Fibroblast of skin of scalp (primary cell): Measurements from ENCODE around the gene ACSM4. TPM values are rescaled to one million over a fixed set of nuclear protein-coding genes. Genes with fewer than 3 reads are reported as not detected.
A peak's percentile ranks its signal among the peaks of the same experiment; 100 is the strongest.
"Not testable (repeated sequence)": the region's sequence is repeated elsewhere in the genome, so short reads cannot be mapped to it uniquely, and the experiment has no call there.

ENCODE experiments used
- DNase-seq: peaks from one replicate; pipeline ENCODE4 v3.0.0-alpha.2; 2013
- polyA plus RNA-seq, 2 experiments: library from polyadenylated mRNA; unstranded; fragments of 120-200 nt; gene quantifications; one replicate each; pipeline ENCODE4 v1.2.1, GENCODE V29; 2013; ENCODE audit not compliant: insufficient read length in 2 of 2

Gene ACSM4, protein sequence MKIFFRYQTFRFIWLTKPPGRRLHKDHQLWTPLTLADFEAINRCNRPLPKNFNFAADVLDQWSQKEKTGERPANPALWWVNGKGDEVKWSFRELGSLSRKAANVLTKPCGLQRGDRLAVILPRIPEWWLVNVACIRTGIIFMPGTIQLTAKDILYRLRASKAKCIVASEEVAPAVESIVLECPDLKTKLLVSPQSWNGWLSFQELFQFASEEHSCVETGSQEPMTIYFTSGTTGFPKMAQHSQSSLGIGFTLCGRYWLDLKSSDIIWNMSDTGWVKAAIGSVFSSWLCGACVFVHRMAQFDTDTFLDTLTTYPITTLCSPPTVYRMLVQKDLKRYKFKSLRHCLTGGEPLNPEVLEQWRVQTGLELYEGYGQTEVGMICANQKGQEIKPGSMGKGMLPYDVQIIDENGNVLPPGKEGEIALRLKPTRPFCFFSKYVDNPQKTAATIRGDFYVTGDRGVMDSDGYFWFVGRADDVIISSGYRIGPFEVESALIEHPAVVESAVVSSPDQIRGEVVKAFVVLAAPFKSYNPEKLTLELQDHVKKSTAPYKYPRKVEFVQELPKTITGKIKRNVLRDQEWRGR
- not detected for polyA plus RNA-seq (2013, experiment 1 of 2; ENCODE audit: insufficient read length)
- not detected for polyA plus RNA-seq (2013, experiment 2 of 2; ENCODE audit: insufficient read length)

- no peak for DNase-seq
These were observed at the start of gene ACSM4 for GRCh38 chr12:7303772-7304171. ACSM4 (plus strand) TSS chr12:7304072; CDS start chr12:7304332, 260 bp downstream.

DNA sequence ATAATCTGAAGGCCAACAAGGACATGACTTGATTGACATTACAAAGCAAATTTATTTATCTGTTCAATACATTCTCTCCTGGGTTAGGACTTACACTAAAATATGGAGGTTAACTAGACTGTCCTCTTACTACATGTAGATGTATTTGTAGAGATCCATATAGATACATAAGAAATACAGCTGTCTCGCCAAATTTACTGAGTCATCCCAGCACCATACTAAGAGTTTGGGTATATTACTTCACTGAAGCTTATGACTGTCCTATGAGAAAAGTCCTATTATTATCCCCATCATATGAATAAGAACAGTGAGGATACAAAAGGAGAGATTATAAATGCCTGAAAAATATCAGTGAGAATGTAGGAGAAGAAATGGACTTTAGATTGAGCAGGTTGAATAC, 44.8 kb upstream of the ACSM4 start:
- DNase-seq = no peak

GRCh38 chr12:7264538-7264937, 39.3 kb upstream of the ACSM4 start:
- no peak for DNase-seq

- no peak for DNase-seq
These were observed 38.6 kb upstream of the ACSM4 start for GRCh38 chr12:7265251-7265650.

GRCh38 chr12:7269273-7269672, 34.6 kb upstream of the ACSM4 start:
- no peak for DNase-seq

DNA sequence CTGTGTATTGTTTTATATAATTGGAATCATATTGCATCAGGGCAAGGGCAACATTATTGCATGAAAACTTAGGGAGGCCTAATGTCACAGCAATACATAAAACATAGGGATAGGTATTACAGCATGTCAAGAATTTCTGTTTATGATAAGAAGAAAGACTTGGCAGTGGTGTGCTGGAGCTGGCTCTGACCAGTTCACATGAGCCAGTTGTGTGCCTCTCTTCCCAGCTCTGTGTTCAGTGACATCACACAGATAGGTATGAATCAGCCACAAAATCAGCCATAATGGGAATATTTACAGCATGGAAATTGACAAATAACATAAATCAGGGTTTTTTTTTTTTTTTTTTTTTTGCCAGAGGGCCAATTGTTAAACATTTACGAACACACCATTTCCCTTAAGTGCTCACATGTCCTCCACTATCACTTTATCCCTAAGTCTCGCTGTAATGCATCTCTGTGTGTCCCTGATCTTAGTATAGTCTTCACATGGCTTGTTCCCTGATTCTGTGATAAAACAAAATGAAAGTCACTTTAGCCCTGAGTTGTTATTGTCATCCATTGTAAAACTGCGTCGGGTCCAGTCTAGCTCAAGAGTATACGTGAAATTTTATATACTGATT, 31.9 kb upstream of the ACSM4 start:
- no peak for DNase-seq

DNA sequence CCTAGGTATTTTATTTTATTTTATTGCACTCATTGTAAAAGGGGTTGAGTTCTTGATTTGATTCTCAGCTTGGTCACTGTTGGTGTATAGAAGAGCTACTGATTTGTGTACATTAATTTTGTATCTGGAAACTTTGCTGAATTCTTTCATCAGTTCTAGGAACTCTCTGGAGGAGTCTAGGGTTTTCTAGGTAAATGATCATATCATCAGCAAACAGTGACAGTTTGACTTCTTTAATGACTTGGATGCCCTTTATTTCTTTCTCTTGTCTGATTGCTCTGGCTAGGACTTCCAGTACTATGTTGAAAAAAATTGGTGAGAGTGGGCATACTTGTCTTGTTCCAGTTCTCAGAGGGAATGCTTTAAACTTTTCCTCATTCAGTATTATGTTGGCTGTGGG, 28.4 kb upstream of the ACSM4 start:
- DNase-seq = not testable (repeated sequence)

GRCh38 chr12:7282844-7283243, 21.0 kb upstream of the ACSM4 start:
- DNase-seq = no peak

DNA sequence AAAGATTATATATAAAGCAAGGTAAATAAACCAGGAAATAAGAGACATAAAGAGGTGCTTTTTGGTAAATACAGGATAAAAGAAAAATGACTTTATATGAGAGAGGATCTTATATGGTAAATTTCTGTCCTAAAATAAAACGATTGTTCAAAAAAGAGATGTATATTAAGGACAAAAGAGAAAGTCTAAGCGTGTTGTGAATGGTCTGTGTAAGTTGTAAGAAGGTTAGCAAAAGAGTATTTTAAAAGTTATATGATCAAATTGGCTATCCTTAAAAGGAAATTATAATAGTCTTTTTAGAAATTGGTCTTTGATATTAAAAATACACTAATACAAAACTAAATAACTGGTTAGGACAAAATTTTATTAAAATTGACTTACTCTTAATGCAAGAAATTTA, 14.1 kb upstream of the ACSM4 start:
- no peak for DNase-seq

GRCh38 chr12:7290588-7290987, 13.3 kb upstream of the ACSM4 start:
- not testable (repeated sequence) for DNase-seq

DNA sequence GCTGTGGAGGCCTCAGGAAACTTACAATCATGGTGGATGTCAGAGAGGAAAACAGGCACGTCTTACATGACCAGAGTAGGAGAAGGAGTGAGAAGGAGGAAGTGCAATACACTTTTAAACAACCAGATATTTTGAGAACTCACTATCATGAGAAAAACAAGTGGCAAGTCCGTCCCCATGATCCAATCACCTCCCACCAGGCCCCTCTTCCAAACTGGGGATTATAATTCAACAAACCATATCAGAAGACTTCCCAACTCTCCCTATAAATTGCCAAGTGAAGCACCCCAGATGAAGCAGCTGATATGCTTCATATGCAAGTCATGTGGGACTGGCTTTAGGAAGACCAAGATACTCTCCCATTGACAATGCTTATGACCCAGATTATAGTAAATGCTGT, 11.6 kb upstream of the ACSM4 start:
- no peak for DNase-seq

DNA sequence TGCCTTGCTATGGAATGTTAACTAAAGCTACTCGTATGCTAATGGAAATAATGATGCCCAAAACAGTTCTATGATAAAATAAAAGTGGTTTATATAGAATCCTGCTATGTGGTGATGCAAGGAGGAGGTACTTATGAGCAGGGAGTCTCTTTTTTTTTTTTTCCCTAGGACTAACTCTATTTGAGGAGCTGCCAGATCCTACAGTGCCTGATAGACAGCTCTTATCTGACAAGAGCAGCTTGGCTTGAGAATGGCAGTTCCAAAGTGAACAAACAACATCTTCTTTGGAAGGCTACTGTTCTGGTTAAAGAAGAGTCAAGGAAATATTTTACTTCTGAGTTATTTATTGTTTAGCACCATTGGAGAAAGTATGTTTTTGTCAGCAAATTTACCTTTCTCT, 10.2 kb upstream of the ACSM4 start:
- no peak for DNase-seq

GRCh38 chr12:7295529-7295928, 8.3 kb upstream of the ACSM4 start:
- DNase-seq = no peak

GRCh38 chr12:7297865-7298264, 6.0 kb upstream of the ACSM4 start:
- DNase-seq = no peak

GRCh38 chr12:7302266-7302986, 1.4 kb upstream of the ACSM4 start:
- no peak for DNase-seq

DNA sequence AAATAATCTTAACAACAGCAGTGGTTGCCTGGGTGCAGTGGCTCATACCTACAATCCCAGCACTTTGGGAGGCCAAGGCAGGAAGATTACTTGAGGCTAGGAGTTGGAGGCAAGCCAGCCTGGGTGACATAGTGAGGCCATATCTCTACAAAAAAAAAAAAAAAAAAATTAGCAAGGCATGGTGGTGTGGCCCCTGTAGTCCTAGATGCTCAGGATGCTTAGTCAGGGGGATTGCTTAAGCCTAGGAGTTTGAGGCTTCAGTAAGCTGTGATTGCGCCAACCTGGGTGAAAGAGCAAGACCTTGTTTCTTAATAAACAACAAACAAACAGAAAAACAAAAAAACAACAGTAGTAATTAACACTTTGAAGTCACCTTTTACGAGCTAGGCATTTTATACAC, 642 bp upstream of the ACSM4 start:
- no peak for DNase-seq

DNA sequence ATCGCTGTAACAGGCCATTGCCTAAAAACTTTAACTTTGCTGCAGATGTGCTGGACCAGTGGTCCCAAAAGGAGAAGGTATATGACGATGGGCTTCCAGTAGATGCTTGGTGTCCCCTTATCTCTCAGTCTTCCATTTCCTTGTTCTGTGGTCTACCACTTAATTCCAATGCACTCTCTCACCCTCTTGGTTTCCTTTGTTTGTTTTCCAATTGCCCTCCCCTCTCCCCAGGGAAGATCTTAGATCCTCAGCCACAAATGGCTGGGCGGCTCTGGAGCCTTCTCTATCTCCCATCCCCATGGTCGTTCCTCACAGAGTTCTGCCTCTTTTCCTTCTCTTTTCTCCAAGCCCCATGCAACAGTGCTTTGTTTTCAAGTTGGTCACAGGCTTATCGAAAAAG, 584 bp downstream of the ACSM4 start:
- no peak for DNase-seq

DNA sequence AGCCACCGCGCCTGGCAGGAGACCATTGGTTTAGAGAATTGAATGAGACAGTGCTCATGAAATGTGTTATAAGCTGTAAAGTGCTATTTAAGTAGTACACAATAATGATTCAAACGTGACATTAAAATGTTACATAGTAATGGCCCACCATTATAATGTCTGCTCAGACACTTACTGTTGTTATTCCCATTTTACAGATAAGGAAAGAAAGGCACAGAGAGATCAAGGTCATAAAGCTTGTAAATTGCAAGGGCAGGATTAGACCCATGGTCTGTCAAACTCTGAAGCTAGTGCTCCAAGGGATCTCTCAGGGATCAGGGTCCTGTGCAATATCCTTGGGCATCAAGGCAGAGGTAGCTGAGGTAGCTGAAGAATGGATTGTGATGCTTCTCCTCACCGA, 6.2 kb downstream of the ACSM4 start:
- DNase-seq = no peak

DNA sequence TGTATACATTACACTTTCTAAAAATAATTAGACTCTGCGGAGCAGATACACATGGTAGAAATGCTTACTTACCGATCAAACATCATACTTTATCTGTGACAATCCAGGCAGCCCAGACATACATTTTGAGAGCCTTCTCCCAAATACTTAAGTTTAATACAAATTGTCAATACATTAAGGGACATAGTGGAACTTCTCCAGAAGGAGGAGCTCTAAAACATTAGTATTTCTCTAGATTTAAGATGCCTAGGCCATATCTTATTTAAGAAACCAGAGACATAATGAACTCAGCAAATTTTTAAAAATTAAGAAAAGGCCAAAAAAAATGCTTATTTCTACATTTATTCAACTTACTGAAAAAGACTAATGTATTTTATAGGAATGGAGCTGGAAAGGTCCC, 16.1 kb downstream of the ACSM4 start:
- peak; percentile 1 for DNase-seq

- no peak for DNase-seq
These were observed 17.8 kb downstream of the ACSM4 start for GRCh38 chr12:7321624-7322023.

GRCh38 chr12:7322599-7322998, 18.7 kb downstream of the ACSM4 start:
- DNase-seq = no peak

DNA sequence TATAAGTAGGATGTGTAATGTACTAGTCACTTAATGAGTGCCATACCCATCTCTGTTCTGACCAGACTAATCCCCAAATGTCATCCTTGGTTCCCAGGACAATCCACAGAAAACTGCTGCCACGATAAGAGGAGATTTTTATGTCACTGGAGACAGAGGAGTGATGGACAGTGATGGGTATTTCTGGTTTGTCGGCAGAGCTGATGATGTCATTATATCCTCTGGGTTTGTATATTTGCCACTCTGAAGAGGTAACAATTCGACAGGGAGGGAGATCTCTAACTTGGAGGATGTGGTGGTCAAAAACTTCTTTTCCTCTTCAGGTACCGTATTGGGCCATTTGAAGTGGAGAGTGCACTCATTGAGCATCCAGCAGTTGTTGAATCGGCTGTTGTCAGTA, 20.3 kb downstream of the ACSM4 start:
- DNase-seq = no peak

GRCh38 chr12:7327918-7328317, 24.0 kb downstream of the ACSM4 start:
- DNase-seq = no peak
